Epithelial cell of prostate (primary cell): ENCODE results near the gene COL6A1.

Source experiments
- DNase-seq: peaks from one replicate; pipeline ENCODE4 v3.0.0-alpha.2; 2011; ENCODE audit warnings: low read depth, low spot score
- H3K27ac ChIP-seq: fragments of 450-650 bp; 2 replicates; pipeline ENCODE4 v1.5.1; 2017; ENCODE audit warnings: mild to moderate bottlenecking

COL6A1 gene

DNA sequence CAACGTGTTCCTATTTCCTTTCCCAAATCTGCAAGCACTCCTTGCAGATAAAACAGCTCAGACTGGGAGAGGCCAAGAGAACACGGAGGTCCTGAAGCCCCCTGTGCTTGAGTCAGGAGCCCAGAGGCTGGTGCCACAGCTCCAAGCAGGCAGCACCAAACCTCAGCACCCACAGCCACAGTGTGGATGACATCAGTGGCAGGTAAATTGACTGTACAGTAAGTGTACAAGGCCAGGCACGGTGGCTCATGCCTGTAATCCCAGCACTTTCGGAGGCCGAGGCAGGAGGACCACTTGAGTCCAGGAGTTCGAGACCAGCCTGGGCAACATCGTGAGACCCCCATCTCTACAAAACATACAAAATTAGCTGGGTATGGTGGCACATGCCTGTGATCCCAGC lies 1.9 kb upstream of the COL6A1 start:
- no peak for DNase-seq
- no peak overlapping the region for H3K27ac ChIP-seq

DNA sequence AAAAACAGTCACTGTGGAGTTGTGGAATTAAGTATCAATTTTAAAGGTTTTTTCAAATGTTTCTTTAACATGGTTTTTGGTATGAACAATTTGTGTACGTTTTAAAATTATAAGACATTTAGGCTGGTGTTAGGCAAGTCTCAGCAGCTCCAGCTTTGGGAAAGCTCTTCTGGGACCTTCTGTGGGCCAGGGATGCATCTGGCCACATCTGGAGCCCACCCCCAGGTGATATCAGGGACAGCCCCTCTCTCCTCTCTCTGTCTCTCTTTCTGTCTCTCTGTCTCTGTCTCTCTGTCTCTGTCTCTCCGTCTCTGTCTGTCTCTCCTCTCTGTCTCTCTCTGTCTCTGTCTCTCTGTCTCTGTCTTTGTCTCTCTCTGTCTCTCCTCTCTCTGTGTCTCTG lies 1.3 kb upstream of the COL6A1 start:
- no peak overlapping the region for H3K27ac ChIP-seq
- no peak for DNase-seq

DNA sequence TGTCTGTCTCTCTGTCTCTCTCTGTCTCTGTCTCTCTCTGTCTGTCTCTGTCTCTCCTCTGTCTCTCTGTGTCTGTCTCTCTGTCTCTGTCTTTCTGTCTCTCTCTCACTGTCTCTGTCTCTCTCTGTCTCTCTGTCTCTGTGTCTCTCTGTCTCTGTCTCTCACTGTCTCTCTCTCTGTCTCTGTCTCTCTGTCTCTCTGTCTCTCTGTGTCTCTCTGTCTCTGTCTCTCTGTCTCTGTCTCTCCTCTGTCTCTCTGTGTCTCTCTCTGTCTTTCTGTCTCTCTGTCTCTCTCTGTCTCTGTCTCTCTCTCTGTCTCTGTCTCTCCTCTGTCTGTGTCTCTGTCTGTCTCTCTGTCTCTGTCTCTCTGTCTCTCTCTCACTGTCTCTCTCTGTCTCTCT lies 873 bp upstream of the COL6A1 start:
- no peak overlapping the region for H3K27ac ChIP-seq
- DNase-seq = no peak

DNA sequence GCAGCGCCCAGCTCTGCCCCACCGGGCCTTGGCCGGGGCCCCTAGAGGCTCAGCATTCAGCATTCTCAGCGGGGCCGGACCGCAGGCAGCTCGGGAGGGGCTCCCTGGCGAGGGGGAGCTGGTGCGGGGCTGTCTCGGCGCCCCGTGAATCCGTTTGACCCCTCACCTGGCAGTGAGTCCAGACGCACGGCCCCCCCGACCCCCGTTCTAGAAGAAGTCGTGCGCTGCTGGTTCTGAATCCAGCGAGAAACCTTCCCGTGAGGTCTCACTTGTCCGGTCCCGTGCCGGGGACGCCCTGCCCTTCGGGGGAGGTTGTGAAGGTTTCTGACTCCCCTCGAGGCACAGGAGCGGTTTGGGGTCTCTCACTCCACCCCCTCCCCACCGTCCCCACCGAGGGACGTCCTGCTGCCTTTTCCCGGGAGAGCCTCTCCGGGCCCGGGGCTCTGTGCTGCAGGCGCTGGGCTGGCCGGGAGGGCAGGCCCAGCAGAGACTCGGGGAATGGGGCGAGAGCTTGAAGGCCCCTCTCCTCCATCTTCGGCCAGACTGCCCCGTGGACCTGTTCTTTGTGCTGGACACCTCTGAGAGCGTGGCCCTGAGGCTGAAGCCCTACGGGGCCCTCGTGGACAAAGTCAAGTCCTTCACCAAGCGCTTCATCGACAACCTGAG lies 655 bp downstream of the COL6A1 start:
- DNase-seq = no peak
- no peak overlapping the region for H3K27ac ChIP-seq

DNA sequence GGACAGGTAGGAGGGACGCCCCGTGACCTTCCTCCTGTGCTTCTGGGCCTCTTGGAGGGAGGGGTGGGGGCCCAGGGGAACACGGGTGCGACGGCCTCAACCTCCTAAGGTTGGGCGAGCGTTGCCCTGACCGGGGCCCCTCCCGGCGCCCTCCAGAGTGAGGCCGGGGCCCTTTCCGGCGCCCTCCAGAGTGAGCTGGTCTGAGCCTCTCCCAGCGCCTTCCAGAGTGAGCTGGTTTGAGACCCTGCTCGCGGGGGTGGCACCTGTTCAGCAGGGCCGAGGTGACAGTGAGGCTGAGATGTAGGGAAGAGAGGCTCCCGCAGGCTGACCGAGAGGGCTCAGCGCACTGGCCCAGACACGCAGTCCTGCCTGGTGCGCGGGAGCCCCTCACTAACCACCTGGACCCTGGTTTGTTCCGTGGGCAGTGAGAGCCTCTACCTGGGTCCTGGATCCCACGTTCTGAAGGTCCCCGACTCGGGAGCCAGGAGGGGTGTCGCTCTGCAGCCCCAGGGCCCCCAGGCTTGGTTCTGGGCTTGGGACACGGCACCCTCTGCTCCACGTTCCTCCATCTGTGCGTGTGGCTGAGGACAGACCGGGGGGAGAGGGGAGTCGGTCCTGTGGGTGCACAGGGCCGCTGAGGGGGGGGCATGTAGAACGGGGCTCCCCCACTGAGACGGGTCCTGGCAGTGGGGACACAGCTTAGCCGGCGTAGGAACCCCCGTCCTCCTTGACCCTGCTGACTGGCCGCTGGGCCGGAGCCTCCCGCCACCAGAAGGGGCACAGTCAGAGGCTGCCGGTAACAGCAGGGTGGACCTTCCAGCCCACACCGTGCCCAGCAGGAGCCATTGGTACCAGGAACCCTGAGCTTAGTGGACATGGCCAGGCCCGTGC lies 1.4 kb downstream of the COL6A1 start:
- no peak overlapping the region for H3K27ac ChIP-seq
- no peak for DNase-seq

DNA sequence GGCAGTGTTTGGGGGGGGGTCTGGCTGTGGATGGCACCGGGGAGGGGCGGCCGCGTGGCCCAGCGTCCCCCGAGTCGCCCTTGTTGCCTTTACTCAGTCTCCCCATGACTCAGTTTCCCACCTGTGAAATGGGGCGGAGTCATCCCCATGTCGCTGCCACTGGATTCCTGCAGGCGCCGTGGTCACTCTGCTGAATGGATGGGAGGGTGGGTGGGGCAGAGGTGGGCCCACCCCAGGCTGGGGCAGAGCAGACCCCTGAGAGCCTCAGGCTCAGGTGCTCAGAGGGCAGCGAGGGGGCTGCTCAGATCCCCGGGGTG lies 2.0 kb downstream of the COL6A1 start:
- H3K27ac ChIP-seq = no peak overlapping the region
- DNase-seq = no peak

DNA sequence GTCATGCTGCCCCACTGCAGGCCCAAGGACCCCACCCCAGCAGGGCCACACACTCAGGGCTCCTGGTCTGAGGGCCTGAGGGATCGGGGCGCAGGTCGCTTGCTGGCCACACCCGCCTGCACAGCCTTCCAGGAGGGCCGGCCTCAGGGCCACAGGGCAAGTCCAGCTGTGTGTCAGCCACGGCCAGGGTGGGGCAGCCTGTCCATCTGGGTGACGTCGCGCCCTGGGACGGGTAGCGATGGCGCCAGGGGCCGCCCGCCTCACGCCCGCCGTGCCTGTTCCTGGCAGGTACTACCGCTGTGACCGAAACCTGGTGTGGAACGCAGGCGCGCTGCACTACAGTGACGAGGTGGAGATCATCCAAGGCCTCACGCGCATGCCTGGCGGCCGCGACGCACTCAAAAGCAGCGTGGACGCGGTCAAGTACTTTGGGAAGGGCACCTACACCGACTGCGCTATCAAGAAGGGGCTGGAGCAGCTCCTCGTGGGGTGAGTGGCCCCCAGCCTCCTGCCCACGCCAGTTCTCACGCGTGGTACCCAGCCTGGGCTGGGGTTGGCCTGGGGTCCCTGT lies 2.5 kb downstream of the COL6A1 start:
- H3K27ac ChIP-seq = no peak overlapping the region
- DNase-seq = no peak

DNA sequence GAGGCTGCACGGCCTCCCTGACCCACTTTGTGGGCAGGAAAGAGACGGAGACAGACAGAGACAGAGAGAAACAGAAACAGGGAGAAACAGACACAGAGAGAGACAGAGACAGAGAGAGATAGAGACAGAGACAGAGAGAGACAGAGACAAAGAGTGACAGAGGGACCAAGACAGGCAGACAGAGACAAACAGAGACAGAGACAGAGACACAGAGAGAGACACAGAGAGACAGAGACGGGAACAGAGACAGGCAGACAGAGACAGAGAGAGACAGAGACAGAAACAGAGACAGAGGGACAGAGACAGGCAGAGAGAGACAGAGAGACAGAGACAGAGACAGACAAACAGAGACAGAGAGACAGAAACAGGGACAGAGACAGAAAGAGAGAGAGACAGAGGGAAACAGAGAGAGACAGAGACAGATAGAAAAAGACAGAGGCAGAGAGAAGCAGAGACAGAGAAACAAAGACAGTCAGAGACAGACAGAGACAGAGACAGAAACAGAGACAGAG lies 3.1 kb downstream of the COL6A1 start:
- no peak for DNase-seq
- no peak overlapping the region for H3K27ac ChIP-seq

DNA sequence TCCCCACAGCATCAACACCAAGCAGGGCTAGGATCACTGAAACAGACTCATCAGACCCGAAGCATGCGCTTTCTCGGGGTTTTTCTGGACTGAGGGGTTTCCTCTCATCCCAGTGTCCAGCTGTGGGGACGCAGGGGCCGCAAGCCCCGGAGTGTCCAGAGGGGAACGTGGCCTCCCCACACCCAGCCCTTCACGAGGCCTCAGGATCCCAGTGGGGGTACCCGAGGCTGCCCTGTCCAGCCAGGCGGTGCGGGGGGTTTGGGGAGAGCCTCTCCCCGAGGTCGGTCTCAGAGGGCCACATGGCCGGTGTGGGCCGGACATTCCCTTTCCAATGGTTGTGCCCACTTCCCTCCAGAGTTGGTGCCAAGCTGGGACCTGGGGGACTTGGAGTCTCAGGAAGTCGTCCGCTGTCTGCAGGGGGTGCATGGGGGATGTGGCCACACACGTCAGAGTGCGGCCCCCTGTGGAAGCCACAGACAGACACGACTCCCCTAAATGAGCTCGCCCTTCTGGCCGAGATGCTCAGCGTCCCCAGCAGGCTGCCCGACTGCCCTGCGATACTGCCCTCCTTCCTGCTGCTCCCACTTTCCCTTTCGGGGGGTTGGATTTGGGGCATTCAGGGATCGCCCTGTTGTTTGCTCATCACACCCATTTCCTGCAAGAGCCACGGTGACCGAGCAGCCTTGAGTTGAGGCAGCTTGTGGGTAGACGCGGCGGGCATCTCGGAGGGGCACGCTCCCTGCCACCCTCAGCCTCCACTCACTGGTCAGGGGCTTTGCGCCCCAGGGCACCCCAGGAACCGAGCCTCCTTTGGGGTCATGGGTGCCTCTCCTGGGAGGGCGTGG lies 4.1 kb downstream of the COL6A1 start:
- no peak for DNase-seq
- no peak overlapping the region for H3K27ac ChIP-seq

DNA sequence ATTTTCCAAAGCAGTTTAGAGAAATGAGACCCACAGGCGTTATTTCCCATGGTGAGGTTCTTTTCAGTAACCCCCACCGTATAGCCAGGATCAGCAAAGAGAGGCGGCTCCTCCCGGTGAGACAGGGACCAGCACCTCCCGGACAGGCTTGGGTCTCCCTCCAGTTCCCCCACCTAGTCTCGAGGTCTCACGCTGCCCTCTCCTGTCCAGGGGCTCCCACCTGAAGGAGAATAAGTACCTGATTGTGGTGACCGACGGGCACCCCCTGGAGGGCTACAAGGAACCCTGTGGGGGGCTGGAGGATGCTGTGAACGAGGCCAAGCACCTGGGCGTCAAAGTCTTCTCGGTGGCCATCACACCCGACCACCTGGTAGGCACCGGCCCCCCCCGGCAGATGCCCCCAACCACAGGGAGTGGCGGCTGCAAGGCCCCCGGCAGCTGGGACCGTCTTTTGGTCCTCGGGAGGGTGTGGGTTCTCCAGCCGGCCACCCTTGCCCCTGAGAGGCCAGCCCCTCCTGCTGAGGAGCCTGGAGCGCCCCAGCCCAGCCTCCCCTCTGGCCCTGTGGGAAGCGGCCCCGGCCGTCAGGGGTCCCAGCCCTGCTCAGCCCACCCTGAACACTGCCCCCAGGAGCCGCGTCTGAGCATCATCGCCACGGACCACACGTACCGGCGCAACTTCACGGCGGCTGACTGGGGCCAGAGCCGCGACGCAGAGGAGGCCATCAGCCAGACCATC lies 4.9 kb downstream of the COL6A1 start:
- DNase-seq = no peak
- no peak overlapping the region for H3K27ac ChIP-seq

DNA sequence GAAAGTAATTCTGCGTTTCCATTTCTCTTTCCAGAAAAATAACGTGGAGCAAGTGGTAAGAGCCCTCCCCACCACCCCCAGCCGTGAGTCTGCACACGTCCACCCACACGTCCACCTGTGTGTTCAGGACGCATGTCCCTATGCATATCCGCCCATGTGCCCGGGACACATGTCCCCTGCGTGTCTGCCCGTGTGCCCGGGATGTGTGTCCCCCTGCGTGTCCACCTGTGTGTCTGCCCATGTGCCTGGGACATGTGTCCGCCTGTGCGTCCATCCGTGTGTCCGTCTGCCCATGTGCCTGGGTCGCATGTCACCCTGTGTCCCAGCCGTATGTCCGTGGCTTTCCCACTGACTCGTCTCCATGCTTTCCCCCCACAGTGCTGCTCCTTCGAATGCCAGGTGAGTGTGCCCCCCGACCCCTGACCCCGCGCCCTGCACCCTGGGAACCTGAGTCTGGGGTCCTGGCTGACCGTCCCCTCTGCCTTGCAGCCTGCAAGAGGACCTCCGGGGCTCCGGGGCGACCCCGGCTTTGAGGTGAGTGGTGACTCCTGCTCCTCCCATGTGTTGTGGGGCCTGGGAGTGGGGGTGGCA lies 5.6 kb downstream of the COL6A1 start:
- no peak for DNase-seq
- H3K27ac ChIP-seq = no peak overlapping the region

DNA sequence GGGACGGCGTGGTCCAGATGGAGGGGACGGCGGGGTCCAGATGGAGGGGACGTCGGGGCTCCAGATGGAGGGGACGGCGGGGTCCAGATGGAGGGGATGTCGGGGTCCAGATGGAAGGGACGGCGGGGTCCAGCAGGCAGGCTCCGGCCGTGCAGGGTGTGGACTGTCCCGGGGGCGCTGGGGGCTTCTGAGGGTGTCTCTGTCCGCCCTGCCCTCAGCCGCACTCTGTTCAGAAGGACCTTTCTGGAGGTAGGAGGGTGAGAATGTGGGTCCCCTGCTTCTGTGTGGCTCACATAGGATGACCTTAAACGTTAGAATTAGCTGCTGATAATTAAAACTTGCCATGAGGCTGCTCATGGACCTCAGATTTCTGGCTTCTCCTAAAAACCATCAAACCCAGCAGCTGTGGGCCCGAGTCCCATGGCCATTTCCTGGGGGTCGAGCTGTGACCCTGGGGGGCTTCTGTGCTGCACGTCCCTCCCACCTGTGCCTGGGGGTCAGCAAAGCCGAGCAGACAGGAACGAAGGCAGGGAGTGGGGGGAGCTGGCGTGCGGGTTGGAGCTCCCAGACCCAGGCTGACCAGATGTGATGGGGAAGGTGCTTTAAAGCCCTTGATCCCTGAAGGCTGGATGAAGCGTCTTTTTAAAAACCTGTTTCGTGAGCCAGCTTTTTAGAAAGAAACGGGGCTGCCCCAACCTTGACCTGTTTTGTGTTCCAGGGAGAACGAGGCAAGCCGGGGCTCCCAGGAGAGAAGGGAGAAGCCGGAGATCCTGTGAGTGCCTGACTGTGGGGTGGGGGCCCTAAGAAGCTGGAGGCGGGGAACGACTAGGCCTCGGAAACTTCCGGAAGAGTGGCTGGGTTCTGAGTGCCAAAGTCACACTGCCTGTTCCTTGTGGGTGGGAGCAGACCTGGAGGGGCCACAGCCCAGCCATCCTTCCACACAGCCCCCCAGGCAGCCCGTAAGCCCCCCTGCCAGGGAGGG lies 7.1 kb downstream of the COL6A1 start:
- no peak overlapping the region for H3K27ac ChIP-seq
- DNase-seq = no peak

DNA sequence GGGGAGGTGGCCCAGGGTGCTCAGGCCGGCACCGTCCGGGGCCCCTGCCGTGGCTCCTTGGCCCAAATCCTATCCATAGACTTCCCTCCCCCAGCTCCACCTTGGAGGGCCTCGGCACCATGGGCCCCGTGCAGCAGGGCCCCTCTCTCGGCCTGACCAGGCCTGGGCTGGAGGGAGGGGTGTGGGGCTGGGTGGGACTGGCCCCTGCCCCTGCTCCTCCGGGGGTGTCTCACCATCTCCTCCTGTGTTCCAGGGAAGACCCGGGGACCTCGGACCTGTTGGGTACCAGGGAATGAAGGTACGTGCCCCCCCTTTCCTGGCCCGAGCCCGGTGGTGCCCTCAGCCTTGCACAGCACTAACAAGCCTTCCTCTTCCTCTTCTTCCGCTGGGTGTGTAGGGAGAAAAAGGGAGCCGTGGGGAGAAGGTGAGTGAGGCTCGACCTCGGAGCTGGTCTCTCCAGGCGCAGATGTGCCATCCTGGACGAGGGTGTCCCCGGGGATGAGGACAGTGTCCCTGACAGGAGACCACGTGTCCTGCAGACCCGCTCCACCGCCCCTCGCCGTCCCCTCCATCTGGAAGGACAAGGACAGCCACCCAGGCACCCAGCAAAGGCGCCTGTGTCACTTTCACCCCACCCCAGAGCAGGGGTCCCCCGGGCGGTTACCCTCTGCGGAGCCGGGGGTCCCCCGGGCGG lies 7.9 kb downstream of the COL6A1 start:
- no peak overlapping the region for H3K27ac ChIP-seq
- DNase-seq = no peak

DNA sequence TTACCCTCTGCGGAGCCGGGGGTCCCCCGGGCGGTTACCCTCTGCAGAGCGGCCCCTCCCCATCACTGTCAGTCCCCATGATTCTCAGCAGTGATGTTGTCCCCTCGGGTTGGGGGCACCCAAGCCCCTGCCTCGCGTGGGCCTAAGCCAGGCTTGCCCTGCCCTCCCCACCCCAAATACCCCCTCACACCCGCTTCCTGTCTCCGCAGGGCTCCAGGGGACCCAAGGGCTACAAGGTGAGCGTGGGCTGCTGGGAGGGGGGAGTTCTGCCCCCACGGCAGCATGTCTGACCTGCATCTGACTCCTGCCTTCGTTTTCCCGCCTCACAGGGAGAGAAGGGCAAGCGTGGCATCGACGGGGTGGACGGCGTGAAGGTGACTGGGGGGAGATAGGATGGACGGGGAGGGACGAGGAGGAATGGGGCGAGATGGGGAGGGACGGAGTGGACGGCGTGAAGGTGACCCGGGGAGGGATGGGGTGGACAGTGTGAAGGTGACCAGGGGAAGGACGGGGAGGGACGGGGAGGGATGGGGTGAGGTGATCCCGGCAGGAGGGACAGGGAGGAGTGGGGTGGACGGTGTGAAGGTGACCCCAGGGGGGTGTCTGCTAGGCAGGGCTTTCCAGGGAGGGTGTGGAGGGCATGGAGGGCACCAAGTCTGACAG lies 8.6 kb downstream of the COL6A1 start:
- DNase-seq = no peak
- no peak overlapping the region for H3K27ac ChIP-seq

DNA sequence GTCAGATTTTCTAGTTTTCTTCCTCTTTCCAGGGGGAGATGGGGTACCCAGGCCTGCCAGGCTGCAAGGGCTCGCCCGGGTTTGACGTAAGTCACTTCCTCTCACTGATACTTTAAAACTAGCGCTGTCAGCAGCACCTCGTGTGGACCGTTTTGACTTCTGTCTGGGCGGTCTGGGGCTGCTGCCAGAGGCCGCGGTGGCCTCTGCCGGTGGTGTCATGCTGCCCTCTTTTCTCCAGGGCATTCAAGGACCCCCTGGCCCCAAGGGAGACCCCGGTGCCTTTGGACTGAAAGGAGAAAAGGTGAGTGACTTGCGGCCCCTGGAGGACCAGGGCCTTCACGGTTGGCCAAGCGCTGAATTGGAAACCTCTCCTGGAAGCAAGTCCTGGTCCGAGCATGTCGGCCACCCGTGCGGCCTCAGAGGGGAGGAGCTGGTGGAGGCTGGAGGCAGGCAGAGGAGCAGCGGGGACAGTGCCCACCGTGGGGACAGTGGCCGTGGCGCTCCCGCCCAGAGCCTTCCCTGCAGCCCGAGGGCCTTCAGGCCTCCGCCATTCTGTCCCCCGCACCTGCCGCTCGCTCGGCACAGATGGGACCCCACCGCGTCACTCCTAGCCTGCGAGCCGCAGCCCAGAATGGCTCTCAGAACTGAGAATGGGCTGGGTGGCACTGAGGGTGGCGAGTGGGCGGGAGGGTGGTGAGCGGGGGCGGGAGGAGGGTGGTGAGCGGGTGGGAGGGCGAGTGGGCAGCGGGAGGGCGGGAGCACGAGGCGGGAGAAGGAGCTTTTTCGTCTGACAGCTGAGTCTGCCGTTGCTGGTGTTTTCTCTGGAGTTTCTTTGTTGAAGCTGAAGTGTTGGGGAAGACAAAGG lies 9.4 kb downstream of the COL6A1 start:
- no peak overlapping the region for H3K27ac ChIP-seq
- no peak for DNase-seq

DNA sequence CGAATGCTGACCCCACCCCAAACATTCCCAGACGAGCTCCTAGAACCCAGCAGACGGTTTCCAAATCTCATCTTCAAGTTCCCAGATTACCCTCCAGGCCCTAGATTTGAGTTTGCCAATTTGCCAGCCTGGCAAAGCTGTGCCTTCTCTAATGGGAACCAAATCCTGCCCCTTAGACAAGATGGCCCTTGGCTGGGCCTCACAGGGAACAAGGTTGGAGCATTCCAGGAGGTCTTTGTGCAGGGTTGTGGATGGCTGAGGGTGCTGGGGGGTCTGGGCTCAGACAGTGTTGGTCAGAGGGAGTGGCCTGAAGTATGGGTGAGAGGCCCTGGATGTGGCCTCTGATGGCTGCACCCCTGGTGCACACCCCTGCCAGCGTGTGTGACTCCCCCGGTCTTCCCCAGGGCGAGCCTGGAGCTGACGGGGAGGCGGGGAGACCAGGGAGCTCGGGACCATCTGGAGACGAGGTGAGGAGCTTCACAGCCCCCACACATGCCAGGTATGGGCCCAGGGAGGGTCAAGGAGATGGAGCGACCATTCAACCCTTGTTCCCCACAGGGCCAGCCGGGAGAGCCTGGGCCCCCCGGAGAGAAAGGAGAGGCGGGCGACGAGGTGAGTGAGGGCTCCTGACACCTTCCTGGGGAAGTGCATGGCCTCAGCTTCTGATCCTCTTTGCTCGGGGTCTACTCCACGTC lies 10.2 kb downstream of the COL6A1 start:
- no peak for DNase-seq
- H3K27ac ChIP-seq = no peak overlapping the region
